GDM1 (cell line): ENCODE data around the gene GRIN3B.

ENCODE experiments used
- DNase-seq: peaks from one replicate; lab custom pipeline; 2025; lab: John Stamatoyannopoulos, UW

Gene GRIN3B

DNA sequence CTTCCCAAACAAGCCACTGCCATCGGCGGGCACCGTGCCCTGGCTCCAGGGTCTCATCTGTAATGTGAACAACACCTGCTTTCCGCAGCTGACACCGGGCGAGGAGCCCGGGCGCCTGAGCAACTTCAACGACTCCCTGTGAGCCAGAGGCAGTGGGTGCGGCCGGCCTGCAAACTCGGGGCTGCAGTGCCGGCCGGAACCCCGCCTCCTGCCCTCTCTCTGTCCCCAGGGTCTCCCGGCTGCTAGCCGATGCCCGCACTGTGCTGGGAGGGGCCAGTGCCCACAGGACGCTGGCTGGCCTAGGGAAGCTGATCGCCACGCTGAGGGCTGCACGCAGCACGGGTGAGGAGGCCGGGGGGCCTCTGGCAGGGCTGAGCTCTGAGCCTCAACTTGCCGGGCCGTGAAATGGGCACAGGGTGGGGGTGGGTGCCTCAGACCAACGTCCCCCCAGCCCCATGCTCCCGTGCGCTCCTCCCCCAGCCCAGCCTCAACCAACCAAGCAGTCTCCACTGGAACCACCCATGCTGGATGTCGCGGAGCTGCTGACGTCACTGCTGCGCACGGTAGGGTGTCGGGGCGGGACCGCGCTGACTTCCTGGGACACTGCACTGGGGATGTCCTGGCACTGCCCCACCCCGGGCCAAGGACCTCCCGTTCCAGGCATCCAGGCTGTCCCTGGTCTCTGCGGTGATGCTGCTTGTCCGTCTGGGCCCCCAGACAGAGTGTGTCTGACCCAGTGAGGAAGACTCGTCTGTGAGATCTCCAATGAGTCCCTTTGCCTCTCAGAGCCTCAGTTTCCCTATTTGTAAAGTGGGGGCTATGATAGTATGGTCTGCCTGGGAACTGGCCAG, 41.8 kb downstream of the GRIN3B start:
- no peak for DNase-seq

DNA sequence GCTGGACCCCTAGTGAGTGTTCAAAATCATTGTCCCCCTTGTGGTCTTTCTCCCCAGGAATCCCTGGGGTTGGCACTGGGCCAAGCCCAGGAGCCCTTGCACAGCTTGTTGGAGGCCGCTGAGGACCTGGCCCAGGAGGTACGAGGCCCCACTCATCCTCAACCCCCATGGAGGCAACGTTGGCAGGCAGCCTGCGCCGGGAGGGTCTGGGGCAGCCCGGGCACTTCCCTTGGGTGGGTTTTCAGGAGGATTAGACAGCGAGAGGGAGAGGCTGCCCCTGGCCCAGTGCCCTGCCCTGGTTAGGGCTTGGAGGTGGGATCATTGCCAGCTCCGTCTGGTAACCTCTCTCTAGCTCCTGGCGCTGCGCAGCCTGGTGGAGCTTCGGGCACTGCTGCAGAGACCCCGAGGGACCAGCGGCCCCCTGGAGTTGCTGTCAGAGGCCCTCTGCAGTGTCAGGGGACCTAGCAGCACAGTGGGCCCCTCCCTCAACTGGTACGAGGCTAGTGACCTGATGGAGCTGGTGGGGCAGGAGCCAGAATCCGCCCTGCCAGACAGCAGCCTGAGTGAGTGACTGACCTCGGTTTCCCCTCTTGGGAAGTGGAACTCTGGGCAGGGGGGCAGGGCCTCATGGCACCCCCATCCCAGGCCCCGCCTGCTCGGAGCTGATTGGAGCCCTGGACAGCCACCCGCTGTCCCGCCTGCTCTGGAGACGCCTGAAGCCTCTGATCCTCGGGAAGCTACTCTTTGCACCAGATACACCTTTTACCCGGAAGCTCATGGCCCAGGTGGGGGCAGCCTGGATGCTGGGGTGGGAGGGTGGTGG, 42.7 kb downstream of the GRIN3B start:
- DNase-seq, result no peak

DNA sequence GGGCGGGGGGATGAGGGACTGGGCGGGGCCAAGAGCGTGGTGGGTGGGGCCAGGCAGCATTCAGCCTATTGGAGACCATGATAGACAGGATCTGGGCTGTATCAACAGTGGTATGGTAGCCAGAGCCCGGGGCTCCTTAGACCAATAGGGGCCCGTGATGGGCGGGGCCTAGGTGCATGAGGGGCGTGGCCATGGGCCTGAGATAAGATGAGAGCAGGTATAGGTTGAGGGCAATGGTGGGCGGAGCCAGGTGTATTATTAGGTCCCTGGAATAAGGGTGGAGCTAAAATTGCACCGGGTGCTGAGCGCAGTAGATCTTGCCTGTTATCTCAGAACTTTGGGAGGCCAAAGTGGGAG, 45.0 kb downstream of the GRIN3B start:
- peak; percentile 17 for DNase-seq

DNA sequence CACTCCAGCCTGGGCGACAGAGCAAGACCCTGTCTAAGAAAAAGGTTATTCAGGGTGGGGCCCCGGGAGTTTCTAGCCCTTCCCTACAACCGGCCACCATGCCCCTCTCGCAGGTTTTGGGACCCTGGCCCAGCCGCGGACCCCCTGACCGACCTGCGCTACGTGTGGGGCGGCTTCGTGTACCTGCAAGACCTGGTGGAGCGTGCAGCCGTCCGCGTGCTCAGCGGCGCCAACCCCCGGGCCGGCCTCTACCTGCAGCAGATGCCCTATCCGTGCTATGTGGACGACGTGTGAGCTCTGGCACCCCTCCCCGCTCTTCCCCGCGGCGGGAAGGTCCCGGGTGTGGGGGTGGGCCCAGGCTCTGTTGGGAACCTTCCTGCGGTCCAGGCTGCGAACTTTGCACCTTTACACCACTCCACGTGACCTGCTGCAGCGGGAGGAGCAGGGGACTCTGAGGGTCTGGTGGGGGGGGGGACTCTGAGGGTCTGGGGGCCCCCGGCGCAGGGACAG, 46.0 kb downstream of the GRIN3B start:
- DNase-seq, result no peak

DNA sequence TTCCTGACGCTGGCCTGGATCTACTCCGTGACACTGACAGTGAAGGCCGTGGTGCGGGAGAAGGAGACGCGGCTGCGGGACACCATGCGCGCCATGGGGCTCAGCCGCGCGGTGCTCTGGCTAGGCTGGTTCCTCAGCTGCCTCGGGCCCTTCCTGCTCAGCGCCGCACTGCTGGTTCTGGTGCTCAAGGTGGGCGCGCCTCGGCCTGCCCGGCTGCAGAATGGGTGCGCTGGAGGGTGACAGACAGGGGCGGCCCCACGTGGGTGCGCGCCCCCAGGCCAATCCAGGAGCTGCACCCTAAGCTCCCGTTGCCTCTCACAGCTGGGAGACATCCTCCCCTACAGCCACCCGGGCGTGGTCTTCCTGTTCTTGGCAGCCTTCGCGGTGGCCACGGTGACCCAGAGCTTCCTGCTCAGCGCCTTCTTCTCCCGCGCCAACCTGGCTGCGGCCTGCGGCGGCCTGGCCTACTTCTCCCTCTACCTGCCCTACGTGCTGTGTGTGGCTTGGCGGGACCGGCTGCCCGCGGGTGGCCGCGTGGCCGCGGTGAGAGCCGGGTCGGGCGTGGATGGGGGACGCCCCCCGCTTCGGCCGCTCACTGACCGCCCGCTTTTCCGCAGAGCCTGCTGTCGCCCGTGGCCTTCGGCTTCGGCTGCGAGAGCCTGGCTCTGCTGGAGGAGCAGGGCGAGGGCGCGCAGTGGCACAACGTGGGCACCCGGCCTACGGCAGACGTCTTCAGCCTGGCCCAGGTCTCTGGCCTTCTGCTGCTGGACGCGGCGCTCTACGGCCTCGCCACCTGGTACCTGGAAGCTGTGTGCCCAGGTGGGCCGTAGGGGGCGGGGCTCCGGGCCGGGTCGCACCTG, 46.8 kb downstream of the GRIN3B start:
- DNase-seq, result no peak

DNA sequence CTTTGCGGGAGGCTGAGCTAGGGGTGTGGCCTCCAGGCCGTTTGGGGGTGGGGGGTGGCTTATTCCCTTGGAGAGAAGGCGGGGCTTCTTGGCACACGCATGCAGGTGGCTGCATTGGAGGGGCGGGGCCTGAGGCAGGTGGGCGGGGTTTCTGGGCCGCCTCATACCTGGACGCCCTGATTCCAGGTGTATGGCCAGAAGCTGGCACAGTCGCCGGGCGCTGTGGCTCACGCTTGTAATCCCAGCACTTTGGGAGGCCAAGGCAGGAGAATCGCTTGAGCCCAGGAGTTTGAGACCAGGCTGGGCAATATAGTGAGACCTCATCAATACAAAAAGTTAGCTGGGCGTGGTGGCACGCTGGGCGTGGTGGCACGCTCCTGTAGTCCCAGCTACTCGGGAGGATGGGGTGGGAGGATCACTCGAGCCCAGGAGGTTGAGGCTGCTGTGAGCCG, 47.5 kb downstream of the GRIN3B start:
- DNase-seq, result no peak

DNA sequence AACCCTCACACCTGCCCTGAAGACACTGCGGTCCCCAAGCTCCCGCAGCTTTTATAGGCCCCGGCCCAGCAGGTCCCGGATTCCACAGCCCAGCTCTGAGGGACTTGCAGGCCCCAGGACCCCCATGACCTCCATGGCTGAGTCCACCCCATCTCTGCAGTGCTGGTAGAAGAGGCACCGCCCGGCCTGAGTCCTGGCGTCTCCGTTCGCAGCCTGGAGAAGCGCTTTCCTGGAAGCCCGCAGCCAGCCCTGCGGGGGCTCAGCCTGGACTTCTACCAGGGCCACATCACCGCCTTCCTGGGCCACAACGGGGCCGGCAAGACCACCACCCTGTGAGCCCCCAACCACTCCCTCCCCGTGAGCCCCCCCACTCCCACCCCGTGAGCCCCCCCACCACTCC, 48.9 kb downstream of the GRIN3B start:
- no peak for DNase-seq

DNA sequence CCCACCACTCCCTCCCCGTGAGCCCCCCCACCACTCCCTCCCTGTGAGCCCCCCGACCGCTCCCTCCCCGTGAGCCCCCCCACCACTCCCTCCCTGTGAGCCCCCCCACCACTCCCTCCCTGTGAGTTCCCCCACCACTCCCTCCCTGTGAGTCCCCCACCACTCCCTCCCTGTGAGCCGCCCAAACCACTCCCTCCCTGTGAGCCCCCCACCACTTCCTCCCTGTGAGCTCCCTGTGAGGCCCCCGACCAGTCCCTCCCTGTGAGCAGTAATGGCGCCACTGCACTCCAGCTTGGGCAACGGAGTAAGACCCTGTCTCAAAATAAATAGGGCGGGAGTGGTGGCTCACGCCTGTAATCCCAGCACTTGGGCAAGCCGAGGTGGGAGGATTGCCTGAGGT, 49.6 kb downstream of the GRIN3B start:
- no peak for DNase-seq

DNA sequence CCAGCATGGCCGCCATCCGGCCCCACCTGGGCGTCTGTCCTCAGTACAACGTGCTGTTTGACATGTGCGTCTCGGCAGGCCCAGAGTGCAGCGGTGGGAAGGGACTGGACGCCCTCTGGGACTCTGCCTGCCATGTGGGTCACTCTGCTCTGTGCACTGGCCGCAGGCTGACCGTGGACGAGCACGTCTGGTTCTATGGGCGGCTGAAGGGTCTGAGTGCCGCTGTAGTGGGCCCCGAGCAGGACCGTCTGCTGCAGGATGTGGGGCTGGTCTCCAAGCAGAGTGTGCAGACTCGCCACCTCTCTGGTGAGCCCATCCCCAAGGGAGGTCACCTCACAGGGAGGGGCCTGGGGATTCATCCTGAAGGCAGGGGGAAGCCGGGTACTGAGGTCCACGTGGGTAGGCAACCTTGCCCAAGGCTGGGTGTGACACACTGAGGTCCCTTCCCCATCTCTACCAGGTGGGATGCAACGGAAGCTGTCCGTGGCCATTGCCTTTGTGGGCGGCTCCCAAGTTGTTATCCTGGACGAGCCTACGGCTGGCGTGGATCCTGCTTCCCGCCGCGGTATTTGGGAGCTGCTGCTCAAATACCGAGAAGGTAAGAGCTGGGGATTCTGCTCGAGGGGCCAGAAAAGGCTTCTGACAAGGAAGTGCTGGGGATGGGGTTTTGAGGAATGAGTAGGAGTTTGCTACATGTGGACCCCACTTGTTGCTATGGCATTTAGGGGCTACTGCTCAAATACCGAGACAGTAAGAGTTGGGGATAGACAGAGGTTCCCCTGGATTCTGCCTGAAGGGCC, 51.0 kb downstream of the GRIN3B start:
- DNase-seq, result no peak

DNA sequence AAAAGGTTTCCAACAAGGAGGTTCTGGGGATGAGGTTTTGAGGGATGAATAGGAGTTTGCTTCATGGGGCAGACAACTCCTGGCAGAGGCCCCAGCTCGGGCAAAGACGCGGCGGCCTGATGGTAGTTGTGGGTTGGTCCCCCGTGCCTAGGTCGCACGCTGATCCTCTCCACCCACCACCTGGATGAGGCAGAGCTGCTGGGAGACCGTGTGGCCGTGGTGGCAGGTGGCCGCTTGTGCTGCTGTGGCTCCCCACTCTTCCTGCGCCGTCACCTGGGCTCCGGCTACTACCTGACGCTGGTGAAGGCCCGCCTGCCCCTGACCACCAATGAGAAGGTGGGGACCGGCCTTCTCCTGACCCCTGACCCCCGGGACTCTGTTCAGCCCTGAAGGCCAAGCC, 51.6 kb downstream of the GRIN3B start:
- DNase-seq, result no peak

DNA sequence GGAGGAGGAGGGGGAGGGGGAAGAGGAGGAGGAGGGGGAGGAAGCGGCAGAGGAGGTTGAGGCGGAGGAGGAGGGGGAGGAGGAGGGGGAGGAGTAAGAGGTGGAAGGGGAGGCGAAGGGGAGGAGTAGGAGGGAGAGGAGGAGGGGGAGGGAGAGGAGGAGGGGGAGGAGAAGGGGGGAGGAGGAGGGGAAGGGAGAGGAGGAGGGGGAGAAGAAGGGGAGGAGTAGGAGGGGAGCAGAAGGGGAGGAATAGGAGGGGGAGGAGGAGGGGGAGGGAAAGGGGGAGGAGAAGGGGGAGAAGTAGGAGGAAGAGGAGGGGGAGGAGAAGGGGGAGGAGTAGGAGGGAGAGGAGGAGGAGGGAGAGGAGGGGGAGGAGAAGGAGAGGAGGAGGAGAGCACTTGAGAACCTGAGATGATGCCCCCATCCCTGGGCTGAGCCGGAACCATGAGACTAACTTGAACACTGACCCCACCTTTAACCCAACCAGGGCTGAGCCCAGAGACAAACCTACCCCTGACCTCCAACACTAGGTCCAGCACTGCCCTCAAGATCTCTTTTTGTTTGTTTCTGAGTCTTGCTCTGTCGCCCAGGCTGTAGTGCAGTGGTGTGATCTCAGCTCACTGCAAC, 52.2 kb downstream of the GRIN3B start:
- no peak for DNase-seq

DNA sequence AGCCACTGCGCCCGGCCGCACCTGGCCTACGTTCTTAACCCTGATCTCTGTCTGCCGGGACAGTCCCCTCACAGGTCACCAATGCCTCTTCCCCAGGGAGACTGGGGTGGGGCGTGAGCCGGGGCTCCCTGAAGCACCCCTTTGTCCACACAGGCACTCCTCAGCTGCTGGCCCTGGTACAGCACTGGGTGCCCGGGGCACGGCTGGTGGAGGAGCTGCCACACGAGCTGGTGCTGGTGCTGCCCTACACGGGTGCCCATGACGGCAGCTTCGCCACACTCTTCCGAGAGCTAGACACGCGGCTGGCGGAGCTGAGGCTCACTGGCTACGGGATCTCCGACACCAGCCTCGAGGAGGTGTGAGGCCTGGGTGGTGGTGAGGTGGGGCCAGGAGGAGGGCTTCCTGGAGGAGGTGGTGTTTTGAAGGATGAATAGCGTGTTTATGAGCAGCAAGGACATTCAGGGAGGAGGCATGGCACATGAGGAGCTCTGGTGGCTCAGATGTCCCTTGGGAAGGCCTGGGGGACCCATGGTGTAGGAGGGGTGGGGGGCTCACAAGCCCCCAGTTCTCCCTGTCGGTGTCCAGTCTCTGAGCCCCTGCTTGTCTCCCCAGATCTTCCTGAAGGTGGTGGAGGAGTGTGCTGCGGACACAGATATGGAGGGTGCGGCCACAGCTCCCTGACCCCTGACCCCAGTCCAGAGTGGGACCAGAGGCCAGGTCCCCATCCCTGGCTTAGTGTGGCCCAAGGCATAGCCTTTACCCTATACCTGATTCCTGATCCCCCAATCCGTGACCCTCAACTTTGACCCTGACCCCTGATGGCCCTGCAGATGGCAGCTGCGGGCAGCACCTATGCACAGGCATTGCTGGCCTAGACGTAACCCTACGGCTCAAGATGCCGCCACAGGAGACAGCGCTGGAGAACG, 53.2 kb downstream of the GRIN3B start:
- no peak for DNase-seq

DNA sequence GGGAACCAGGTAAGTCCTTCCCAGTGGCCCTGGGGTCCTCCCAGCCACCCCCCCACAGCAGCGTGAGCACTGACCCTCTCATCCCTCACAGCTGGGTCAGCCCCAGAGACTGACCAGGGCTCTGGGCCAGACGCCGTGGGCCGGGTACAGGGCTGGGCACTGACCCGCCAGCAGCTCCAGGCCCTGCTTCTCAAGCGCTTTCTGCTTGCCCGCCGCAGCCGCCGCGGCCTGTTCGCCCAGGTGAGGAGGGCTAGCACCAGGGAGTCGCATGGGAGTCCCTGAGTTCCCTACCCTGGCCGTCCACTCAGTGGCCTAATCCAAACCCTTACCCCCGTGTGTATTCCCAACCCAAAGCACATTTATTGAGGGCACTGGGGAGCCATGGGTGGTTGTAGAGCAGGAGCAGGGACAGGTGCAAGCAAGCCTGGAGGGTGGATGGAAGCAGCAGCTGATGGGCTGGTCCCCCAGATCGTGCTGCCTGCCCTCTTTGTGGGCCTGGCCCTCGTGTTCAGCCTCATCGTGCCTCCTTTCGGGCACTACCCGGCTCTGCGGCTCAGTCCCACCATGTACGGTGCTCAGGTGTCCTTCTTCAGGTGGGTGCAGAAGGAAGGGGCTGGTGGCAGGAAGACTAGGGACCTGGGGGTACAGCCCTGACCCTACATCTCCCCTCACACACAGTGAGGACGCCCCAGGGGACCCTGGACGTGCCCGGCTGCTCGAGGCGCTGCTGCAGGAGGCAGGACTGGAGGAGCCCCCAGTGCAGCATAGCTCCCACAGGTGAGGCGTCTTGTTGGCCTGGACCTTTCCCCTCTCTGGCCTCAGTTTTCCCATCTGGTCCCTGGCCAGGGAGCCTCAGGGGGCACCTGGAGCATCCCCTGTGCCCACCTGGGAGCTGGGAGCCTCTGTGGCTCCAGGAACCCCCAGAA, 54.1 kb downstream of the GRIN3B start:
- no peak for DNase-seq

DNA sequence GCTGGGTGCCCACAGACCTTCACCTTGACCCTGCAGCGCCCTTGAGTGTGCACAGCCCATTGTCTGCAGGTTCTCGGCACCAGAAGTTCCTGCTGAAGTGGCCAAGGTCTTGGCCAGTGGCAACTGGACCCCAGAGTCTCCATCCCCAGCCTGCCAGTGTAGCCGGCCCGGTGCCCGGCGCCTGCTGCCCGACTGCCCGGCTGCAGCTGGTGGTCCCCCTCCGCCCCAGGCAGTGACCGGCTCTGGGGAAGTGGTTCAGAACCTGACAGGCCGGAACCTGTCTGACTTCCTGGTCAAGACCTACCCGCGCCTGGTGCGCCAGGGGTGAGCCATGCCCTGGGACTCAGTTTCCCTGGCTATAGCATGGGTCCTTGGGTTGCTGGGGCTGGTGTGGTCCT, 54.8 kb downstream of the GRIN3B start:
- no peak for DNase-seq

DNA sequence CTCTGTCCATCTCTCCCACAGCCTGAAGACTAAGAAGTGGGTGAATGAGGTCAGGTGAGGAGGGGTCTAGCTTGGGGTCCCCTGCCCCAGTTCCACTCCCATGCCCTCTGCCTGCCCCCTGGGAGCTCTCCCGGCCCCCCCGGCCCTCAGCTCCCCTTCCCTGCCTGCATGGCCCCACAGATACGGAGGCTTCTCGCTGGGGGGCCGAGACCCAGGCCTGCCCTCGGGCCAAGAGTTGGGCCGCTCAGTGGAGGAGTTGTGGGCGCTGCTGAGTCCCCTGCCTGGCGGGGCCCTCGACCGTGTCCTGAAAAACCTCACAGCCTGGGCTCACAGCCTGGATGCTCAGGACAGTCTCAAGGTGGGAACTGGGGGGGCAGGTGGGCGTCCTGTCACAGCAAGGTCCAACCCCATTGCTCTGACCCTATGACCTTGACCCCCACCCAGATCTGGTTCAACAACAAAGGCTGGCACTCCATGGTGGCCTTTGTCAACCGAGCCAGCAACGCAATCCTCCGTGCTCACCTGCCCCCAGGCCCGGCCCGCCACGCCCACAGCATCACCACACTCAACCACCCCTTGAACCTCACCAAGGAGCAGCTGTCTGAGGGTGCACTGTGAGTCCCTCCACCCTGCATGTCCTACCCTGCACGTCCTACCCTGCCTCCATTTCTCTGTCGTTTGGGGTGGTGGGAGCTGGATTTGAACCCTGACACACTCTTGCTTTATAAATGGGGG, 55.8 kb downstream of the GRIN3B start:
- DNase-seq, result no peak

DNA sequence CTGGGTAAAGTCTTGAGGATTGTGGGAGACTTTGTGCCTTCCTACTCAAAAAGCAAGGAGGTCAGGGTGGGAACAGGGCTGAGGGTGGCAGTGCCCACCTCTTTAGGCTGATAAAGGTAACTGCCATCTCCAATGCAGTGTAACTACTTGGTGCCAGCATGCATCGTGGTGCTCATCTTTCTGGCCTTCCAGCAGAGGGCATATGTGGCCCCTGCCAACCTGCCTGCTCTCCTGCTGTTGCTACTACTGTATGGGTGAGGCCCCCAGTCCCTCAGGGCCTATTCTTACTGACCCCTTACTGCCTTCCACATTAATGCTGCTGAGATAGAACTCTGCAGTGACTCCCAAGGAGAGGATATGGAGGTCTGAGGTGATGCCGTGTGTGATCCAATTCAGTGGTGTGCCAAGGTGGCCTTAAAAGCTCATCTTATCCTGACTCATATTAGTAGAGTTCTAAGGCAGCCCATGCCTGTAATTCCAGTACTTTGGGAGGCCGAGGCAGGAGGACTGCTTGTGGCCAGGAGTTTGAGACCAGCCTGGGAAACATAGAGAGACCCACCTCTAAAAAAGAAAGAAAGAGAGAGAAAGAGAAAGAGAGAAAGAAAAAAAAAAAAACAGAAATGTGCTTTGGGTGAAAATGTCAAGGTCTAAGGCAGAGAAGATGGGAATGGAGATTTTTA, 57.1 kb downstream of the GRIN3B start:
- peak; percentile 54 for DNase-seq

DNA sequence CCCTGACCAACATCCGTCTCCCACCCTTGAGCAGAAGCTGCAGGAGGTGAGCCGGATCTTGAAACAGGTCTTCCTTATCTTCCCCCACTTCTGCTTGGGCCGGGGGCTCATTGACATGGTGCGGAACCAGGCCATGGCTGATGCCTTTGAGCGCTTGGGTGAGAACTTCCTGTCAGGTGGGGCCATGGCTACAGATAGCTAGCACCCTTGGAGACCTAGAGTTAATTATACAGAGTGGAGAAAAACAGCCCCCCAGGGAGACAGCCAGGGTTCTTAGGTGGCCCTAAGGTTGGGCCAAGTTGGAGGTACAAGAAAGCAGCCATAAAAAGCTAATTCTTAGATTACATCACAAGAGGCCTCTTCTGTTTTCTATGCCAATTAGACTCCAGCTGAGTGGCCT, 57.9 kb downstream of the GRIN3B start:
- DNase-seq, result no peak
